Right renal cortex interstitium (tissue), 3 donors: ENCODE data around the gene SLC43A2. TPM values are rescaled to one million over a fixed set of nuclear protein-coding genes. Genes with fewer than 3 reads are reported as not detected.
"Not testable (repeated sequence)": the region's sequence is repeated elsewhere in the genome, so short reads cannot be mapped to it uniquely, and the experiment has no call there.

Source experiments
- DNase-seq, 3 donors: peaks; one replicate each; pipeline ENCODE4 v3.0.0-alpha.2; 2013; ENCODE audit warnings: low read depth in 3 of 3, low spot score in 2 of 3
- polyA plus RNA-seq, 3 donors: library from polyadenylated mRNA; unstranded; fragments of 120-200 nt; gene quantifications; one replicate each; pipeline ENCODE4 v1.2.1, GENCODE V29; 2013; ENCODE audit not compliant: insufficient read length in 3 of 3

Gene SLC43A2
- 10 to 100 TPM; 28.8 to 33.5 (median 30.7) TPM for polyA plus RNA-seq

DNA sequence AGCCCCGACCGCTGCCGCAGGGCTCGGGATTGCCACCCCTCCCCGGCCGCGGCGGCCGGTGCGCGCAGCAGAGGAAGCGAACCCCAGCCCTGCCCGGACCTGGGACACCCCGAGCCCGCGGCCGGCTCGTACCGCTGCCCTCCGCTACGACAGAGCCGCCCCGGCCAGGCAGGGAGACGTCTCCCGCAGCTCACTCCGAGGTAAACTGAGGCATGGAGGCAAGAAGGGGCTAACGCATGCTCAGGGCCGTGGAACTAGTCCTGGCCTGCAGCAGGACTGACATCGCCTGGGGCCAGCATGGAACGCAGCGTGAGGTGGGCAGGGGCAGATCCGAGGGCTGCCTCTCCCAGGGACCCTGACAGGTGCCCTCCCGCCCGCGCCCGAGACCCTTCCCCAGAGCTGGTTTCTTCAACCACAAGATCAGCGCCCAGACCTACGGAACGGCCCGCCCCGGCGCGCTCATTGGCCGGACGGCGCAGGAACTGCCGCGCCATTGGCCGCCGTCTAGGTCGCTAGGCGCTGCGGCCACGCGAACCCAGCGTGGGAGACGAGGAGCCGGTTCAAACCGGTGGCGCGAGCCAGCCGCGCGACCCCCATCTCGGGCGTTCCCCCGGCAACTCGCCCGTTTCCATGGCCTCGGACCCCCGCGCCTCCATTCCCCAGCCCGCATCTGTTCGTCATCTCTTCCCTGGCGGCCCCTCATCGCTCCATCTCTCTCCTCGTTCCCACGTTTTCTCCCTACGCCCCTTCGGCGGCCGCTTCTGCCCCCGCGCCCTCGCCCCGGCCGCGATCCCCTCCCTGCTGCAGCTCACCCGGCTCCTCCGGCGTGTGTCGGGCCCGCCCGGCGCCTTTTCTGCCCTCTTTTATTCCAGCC, at the start of gene SLC43A2:
TSS of gene SLC43A2 (minus strand) at position 853 of the 874 bp plus-strand sequence. CDS start 960 bp downstream, outside the sequence.
- no peak for DNase-seq

DNA sequence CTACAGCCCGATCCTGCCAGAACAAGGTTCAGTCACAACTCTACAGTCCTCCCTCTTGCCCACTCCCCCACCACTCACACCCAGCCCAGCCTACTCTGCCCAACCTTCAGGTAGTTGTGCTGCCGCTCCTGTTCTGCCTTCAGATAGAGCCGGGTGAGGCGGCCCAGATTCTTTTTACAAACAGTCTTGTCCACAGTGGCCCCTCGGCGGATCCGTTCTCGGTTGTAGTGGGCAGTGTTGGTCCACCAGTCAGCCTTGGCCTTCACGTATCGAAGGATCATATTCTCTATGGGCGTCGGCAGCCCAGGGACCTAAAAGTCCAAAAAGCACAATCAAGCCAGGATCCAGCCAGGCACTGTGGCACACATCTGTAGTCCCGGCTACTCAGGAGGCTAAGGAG, 47.8 kb upstream of the SLC43A2 start:
- no peak for DNase-seq

DNA sequence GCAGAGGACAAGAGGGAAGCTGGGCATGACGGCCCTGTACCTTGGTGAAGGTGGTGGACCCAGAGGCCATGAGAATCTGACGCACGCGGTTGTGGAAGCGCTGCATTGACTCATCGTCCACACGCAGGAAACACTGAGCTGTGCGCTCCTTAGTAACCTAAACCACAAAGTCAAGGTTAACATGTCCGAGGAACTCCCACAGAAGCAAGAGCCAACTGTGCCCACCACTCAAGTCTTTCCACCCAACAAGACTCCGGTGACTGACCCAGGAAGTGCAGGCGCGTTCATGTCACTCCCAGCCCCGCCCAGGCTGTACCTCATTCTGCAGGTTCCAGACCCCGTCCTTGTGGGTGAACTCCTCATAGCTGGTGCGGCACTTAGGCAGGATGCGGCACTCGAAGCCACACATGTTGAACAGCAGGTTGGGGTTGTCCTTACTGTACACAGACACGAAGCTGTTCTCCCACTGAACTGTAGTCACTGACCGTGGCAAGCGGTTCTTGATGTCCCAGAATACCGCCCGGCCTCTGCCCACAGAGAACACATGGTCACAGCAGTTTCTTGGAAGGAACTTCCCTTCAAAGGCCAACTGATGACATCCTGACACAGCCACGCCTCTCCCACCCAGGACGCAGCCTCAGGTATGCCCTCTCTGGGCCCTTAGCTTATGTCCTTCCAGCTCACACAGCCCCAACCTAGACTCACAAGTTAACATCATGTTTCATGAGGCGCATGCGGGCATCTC, 44.6 kb upstream of the SLC43A2 start:
- no peak for DNase-seq

DNA sequence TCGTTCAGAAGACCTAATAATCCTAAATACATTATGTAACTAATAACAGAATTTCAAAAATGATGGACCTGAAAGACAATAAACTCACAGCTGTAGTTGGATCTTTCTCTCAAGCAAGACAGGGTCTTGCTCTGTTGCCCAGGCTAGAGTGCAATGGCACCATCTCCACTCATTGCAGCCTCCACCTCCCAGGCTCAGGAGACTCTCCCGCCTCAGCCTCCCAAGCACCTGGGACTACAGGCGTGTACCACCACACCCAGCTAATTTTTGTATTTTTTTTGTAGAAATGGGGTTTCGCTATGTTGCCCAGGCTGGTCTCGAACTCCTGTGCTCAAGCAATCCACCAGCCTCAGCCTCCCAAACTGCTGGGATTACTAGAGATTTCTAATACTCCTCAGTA, 35.3 kb upstream of the SLC43A2 start:
- DNase-seq = not testable (repeated sequence)

DNA sequence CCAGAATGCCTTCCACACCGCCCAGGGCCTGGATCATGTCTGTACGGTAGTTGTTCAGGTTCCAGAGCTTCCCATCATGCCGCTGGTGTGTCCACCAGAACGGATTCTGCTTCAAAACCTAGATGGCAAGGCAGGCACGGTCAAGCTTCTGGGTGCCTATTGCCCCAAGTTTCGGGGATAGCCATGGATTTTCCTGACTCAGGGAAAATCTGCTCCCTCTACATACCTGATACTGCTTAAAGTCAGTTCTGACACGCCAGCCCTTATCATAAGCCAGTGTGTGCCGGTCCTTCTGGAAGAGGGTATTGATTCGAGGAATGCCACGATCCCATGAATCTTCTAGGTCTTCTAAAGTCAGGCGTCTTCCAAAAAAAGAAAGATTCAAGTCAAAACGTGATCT, 32.4 kb upstream of the SLC43A2 start:
- no peak for DNase-seq

DNA sequence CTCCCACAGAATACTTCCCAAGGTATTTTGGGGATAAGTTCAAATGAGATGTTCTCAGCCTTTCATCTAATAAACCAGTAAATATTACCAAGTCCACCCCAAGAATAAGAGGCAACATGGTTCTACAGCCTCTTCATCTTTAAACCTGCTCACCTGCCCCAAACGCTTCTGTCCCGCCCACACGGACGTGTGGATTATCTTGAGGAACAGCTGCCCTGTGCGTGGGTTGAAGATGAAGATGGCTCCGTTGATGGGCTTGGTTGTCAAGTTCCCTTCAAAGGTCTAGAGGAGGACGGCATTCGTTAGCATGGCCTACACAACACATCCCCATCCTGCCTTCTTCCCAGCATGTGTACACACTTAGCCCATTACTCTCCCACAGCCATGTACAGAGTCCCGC, 29.5 kb upstream of the SLC43A2 start:
- DNase-seq = no peak

DNA sequence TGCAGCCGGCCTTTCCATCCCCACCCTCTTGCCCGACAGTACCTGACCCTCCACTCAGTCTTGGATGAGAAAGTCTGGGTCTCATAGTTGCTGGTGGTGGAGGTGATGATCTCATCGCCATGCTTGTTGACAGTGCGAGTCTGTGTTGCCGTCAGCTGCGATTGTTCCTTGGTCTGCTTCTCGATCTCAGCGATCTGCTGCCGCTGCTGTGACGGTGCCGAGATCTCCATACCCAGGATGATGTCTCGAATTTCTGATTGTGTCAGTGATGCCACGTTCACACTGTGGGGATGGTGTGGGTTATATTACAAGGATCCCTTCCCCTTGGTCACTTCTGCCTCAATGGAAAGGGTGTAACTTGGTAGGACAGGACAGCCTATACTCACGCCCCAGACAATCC, 25.1 kb upstream of the SLC43A2 start:
- DNase-seq = no peak

DNA sequence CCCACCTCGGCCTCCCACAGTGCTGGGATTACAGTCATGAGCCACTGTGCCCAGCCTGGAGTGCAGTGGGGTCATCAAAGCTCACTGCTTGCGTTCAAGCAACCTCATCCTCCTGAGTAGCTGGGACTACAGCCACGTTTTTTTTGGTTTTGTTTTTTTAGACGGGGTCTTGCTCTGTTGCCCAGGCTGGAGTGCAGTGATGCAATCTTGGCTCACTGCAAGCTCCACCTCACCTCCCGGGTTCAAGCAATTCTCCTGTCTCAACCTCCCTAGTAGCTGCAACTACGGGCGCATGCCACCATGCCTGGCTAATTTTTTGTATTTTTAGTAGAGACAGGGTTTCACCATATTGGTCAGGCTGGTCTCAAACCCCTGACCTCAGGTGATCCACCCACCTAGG, 24.2 kb upstream of the SLC43A2 start:
- DNase-seq = not testable (repeated sequence)

DNA sequence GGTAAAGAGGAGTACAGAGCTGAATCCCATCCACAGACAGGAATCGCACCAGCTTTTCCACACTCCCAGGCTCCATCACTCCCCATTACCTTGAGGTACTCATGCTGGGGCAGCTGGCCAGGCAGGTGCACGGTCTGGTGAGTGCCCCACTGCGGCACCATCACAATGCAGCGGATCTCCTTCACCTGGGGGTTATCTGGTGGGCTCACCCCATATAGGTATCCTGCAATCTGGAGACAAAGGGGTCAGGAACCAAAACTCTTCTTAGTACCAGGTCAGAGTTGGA, 22.9 kb upstream of the SLC43A2 start:
- no peak for DNase-seq

DNA sequence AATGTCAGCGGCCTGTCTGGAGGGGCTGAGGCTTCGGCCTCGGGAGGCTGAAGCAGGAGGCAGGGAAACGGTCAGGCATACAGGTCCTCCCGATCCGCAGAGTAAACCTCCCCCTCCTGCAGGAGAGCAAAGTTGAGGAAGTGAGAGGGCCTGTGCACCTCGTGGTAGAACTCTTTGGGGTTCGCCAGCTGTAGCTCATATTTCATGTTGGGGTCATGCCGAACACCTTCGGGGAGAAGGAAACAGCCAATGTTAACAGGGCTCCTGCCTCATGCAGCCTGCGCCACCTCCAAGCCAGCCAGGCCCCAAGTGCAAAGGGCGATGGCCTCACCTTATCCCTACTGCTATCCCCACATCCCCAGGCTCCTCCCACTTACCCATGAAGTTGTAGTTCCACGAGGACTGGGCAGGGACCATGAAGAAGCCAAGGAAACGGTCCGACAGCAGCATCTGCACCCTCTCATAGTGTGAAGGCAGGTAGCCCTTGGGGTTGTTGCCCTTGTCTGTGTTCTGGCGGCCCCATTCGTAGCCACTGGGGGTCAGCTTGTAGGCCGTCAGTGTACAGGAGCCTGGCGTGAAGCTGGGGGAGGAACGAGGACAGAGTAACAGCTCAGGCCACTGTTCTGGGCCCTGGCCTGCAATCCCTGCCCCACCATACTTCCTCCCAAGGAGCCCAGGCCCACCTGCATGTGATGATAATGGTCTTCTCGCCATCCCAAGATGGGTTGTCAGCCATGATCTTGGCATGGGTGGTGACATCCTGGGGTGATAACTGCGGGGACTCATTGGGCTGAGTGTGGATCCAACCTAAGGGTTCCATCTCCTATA, 22.3 kb upstream of the SLC43A2 start:
- no peak for DNase-seq

DNA sequence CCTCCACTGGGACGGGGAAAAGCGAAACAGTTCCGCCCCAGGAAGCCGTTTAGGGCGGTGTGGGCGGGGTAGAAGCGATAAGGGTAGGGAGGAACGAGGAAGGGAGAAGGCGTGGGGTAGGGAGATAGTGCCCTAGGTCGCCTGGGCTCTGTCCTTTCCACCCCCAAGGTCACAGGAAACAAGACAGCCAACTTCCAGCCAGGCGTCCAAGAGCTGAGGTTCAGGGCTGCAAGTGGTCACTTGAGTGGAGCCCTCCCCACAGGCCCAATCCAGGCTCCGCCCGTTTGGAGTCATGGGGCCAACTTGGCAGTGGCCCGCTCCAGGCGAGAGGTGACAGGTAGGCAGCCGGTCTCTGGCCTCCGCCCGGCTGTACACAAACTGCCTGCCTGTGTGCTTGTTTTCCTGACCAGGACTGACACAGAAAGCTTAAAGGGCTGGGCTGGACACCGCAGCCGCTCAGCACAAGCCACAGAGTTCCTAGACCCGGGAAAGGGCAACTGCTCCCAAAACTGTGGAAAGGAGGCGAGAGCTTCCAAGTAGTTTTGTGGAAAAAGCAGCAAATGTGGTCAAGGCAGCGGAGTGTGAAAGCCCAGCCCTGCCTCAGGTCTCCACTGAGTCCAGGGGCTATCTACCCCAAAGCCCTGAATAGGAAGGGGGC, 21.3 kb upstream of the SLC43A2 start, which contains the start of gene RILP:
TSS of gene RILP (minus strand) at position 23 of the 658 bp plus-strand sequence. CDS start 62 bp downstream, outside the sequence.
- no peak for DNase-seq

DNA sequence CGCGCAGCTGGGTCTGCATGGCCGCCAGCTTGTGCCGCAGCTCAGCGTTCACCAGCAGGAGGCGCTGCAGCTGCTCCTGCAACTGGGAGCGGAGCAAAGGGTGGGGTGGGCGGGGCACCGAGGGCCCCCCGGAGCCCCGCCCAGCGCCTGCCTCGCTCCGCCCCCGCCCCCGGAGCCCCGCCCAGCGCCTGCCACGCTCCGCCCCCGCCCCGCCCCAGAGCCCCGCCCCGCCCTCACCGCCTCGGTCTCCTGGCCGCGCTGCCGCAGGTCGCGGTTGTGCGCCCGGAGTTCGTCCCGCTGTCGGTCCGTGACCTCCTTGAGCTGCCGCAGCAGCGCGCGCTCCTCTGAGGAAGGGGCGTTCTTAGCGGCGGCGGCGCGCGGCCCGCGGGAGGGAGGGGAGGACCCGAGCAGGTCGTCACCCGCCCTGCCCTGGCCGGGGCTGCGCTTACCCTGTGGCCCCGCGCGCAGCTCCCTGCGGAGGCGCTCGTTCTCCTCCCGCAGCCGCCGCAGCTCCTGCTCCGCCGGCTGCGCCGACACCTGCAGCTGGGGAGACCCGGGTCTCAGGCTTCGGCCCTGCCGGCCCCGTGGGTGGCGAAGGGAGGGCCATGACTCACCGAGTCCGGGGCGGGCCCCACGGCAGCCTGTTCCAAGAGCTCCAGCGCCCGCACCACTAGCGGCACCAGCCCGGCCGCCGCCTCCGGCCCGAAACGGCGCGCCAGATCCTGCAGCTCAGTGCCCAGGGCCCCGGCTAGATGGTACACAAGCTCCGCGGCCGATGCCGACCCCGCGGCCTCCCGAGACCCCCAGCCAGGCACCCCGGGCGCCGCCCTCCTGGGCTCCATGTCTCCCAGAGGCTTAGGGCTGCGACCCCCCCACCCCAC, 20.6 kb upstream of the SLC43A2 start:
- peak in 2 of 3 donors; percentile 90 to 92 for DNase-seq

DNA sequence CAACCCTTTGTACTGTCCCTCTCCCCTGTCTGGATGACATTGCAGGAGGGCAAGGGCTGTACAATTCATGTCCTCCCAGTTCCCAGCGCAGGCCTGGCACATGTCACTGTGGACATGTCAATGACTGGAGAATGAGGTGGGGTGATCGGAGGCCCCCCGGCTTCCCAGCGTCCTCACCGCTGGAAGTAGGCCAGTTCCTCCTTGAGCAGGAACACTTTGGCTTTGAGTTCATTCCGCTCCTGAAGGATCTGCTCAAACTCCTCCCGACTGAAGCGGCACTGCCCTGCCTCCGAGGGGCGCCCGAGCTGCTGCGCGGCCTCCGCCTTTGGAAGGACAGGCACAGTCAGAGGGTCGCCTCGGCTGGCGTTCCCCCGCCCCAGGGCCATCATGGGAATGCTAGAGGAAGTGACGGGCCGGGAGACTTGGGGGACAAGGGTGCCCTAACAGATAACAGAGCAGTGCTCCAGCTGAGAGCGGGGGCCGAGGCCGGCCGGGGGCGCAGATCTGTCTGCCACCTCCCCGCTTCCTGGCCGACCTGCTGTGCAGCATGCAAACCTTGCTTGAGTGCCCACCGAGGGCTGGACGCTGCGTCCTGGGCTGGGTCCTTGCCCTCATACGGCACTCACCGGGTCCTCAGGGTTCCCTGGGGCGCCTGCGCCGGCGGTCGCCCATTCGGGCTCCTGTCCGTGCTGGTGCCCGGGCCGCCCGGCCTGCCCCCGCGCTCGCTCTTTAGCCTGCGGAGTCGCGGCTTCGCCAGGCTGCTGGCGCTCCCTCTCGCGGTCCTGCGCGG, 19.7 kb upstream of the SLC43A2 start:
- DNase-seq = no peak

DNA sequence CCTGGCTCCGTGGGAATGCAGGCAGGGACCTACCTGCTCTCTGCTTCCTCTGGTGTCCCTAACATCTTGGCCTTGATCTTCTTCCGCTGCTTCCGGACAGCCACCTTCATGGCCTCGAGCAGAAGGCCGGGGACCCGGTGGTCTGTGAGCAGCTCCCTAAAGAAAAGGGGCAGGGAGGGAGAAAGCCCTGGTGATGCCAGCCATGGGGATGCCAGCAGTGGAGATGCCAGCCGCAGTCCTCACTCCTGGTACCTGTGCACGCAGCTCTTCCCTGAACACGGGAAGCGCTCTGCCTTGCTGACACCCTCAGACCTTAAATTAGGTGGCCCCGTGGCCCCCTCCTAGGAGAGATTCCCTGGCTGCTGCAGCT, 19.2 kb upstream of the SLC43A2 start:
- no peak for DNase-seq

DNA sequence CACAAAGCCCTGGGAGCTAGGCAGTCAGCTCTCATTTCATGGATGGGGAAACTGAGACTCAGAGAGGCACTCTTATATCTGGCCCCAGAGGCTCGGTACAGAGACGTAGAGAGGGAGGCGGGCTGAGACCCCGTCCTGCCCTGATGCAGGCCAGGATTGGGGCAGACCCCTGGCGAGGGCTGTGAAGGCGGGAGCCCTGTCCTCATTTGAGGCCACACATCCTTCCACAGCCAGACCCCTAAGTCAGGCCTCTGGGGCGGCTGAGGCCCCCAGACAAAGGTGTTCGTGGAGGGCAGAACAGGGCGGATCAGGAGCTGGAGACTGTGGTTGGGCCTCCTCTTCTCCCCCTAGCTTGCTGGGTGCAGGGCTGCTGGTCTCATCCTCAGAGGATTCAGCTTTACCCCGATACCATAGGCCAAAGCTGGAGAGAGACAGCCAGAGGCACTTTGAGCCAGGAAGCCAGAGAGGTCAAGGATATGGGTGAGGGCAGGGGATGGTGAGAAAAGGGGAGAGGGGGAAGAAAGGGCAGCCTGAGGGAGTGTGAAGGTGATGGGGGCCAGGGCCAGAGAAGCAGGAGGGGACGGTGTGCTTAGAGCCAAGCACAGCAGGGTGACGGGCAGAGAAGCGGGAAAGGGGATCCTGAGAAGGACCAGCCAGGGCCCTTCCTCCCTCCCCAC, 17.7 kb upstream of the SLC43A2 start:
- DNase-seq = no peak

DNA sequence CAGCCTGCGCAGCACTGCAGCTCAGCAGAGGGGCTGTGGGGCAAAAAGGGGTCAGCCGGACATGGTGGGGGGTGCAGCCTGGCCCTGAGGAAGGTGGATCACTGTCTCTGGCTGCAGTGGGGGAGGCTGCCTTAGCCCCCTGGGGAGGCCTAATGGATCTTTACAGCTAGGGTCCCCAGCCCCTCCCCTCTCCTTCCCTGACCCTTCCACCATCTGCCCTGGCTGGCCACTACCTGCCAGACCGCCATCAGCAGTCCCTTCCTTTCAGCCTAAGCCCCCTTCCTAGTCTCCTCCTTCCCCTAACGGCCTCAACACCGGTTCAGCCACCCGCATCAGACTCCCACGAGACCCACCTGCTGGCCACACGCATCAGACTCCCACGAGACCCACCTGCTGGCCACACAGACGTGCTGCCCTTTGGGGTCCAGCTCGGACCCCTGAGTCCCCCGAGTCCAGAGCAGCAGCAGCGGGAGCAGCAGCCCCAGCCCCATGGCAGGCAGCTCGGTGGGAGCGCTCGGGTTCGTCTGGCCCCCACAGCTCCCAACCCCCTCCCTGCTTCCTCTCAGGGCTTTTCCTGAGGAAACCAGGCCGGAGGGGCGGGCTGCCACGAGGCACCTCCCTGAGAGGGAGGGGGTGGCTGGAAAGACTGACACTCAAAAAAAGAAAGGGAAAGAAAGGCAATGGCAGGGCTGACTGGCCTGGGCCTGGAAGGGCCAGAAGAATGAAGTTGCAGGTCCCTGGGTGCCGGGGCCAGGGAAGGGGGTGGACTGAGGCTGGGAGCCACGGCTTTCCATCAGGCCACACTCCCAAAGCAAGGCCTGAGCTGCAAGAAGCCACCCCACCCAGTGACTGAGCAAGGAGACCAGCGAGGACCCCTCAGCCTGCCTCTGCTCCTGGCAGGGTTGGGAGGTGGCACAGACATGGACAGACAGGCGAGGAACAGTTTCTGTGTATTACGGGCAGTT, 16.9 kb upstream of the SLC43A2 start, which contains the start of gene SCARF1:
TSS of gene SCARF1 (minus strand) at position 526 of the 965 bp plus-strand sequence. CDS start at position 491, 35 bp downstream.
- no peak for DNase-seq
